NCI-H1417 (cell line): ENCODE results near the gene PILRB.
"Not testable (repeated sequence)": the region's sequence is repeated elsewhere in the genome, so short reads cannot be mapped to it uniquely, and the experiment has no call there.

Experiments used
- DNase-seq, 3 experiments: peaks; one replicate each; lab custom pipeline; 2025; lab: John Stamatoyannopoulos, UW

Gene PILRB

DNA sequence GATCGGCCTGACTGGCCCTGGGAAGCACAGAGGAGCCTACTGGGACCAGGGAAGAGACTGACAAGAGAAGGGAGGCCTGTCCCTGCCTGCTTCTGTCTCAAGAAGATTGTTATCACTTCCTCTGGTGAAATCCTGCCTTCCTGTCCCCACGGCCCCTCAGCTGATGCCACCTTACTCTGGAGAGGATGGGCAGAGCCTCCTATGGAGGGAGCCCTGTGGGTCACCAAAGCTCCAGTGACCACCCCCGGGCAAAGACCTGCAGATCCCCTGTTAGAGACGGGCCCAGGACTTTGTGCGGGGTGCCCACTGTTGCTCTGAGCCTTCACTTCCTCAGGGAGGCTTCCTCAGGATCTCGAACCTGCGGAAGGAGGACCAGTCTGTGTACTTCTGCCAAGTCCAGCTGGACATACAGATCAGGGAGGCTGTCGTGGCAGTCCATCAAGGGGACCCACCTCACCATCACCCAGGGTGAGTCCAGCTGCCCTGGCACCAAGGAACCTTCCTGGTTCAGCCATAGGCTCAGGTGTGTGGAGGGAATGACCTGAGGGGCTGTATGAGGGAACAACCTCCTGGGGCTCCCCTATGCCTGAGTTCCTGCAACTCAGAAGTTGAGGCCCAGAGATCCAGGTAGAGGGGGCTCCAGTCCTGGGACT is 1.4 kb upstream of the PILRB start:
- DNase-seq: no peak

DNA sequence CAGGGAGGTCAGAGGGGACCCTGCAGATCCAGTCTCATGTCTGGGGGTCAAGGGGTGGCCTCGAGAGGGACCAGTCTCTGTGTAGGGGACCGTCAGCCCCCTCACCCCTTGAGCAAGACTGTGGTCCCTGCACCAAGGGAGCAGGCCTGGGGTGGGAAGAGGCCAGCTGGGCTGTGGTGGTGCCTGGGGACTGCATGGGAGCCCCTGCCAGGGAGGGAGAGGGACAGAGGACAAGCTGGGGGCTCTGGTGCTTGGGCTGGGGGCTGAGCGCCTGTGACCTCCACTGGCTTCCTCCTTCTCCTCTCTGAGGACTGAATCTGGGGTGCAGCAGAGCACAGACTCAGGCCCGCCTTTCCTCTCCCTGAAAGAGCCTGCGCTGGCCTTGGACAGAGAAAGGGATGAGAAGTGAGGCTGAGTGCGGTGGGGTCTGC is 771 bp upstream of the PILRB start:
- DNase-seq: no peak

DNA sequence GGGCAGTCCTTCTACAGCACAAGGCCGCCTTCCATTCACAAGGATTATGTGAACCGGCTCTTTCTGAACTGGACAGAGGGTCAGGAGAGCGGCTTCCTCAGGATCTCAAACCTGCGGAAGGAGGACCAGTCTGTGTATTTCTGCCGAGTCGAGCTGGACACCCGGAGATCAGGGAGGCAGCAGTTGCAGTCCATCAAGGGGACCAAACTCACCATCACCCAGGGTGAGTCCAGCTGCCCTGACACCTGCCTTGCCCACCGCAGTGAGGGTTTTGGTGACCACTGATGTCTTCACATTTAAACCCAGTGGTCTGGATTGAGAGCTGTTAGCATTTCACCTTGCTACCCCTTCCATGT is 918 bp downstream of the PILRB start:
- no peak for DNase-seq

DNA sequence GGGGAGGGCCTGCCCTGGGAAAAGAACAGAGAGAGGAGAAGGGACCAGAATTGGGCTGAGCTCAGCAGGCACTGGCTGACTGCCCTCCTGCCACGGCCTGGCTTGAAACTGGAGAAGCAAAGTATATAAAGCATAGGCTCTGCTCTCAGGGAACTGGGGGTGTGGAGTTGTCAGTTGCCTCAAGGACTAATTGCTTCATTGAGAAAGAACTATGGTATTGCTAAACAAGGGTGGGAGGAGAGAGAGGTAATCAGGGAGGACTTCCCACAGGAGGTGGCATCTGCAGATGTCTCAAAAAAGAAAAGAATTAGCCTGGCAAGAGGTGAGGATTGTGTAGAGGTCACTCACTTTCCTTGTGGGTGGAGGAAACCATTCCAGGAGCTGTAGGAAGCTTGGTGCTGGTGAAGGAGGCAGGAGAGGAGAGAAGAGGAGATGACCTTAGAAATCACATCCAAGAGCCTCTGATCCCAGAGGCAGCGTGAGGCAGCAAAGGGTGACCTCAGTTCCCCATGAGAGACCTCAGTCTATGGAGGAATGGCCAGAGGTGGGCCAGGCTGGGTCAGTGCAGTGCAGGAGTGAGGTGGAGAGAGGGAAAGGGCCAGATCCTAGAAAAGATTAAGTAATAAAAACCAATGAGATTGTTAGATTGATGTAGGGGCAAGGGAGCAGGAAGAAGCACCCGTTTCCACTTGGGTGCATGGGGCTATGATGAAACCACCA is 2.4 kb downstream of the PILRB start:
- no peak for DNase-seq

DNA sequence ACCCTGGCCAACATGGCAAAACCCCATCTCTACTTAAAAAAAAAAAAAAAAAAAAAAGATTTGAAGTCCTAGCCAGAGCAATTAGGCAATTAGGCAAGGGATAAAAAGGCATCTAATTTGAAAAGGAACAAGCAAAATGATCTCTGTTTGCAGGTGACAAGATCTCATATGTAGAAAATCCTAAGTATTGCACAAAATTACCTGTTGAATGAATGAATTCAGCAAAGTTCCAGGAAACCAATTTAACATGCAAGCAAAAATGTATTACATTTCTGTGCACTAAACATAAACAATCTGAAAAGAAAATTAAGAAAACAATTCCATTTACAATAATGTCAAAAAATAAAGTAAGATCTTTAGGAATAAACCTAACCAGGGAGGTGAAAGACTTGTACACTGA is 5.2 kb downstream of the PILRB start:
- no peak for DNase-seq

DNA sequence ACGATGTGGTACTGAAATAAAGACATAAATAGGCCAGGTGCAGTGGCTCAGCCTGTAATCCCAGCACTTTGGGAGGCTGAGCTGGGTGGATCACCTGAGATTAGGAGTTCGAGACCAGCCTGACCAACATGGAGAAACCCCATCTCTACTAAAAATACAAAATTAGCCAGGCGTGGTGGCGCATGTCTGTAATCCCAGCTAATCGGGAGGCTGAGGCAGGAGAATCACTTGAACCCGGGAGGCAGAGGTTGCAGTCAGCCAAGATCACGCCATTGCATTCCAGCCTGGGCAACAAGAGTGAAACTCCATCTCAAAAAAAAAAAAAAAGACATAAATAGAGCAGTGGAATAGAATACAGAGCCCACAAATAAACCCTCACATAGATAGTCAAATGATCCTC is 5.9 kb downstream of the PILRB start:
- DNase-seq: not testable (repeated sequence)

DNA sequence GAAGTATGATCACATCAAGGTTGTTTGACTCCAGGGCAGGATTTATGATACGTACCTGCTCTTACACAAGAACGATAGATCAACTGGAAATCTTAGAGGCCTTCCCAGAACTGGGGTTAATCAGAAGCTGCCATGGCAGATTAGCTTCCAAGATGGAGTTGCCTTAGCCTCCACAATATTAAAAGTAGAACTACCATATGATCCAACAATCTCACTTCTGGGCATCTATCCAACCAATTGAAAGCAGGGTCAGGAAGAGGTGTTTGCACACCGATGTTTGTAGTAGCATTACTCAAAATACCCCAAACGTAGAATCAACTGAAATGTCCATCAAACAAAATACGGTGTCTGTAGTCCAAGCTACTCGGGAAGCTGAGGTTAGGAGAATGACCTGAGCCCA is 6.6 kb downstream of the PILRB start:
- no peak for DNase-seq

DNA sequence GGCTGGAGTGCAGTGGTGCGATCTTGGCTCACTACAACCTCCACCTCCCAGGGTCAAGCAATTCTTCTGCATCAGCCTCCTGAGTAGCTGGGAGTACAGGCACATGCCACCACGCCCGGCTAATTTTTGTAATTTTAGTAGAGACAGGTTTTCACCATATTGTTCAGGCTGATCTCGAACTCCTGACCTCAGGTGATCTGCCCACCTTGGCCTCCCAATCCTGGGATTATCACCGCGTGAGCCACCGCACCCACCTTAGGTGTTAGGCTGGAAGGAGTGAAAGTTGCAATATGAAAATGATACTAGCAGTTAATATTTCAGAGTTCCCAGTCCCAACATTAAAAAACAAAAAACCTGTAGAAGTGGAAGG is 8.1 kb downstream of the PILRB start:
- DNase-seq: not testable (repeated sequence)

DNA sequence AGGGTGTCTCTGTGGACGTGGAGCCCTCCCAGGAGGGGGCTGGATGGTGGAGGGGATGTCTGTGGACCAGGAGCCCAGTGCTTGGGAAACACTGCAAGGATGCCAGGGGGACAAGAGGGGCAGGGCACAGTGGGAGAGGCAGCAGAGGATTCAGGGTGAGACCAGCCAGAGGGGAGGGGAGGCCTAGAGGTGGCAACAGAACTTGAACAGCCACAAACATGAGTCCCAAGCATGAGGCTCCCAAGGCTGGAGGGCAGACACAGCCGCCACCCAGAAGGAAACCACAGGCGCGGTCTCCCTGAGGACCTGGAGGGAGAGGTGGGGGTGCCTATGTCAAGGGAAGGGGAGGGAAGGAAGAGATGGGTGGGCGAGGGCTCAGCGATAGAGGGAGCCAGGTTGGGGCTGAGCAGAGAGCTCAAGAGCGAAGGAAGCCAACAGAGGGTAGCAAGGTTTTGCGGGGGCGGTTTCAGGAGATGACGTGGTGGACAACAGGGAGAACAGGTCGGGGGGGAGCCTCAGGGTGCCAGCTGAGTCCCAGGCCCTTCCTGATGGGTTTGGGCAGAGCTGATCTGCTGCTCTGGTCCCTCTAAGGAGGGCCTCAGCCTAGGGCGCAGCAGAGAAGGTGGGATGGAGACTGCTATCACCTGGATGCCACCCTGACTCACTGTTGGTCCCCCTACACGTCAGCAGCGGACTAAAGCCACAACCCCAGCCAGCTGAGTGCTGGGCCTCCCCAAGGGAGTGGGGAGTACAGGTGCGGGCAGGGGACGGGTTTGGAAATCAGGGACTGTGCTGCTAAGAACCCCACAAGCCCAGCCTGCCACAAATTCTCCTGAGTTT is 8.7 kb downstream of the PILRB start:
- no peak for DNase-seq

DNA sequence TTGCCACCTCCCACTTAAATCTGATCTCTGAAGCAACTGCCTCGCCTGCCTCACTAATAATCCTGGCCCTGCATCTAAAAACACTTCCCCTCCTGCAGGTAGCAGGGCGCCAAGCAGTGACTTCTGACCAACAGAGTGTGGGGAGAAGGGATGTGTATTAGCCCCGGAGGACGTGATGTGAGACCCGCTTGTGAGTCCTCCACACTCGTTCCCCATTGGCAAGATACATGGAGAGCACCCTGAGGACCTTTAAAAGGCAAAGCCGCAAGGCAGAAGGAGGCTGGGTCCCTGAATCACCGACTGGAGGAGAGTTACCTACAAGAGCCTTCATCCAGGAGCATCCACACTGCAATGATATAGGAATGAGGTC is 9.3 kb downstream of the PILRB start:
- DNase-seq: no peak

DNA sequence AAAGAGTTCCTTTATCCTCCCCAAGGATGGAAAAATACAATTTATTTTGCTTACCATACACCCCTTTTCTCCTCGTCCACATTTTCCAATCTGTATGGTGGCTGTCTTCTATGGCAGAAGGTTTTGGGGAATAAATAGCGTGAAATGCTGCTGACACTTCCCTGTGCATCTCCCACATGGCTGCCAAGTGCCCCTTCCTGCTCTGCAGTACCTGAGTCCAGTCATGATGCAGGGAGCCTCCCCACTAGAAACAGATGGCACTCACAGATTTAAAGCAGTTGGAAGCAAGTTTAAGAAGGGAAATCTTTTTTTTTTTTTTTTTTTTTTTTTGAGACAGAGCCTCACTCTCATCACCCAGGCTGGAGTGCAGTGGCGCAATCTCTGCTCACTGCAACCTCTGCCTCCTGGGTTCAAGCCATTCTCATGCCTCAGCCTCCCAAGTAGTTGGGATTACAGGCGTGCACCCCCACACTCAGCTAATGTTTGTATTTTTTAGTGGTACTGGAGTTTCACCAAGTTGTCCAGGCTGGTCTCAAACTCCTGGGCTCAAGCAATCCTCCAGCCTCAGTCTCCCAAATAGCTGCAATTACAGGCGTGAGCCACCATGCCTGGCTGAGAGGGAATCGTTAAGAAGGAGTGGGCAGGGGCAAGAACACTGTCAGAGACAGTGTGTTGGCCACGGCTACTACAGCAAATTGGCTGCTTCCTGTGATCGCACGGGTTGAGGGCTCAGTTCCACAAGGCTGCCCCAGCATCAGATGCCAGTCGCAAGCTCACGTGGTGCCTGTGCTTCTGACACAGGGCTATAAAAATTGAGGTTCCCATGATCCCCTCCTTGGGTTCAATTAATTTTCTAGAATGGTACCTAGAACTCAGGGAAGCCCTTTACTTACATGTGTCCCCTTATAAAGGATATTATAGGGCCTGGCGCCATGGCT is 10.0 kb downstream of the PILRB start:
- DNase-seq: no peak

DNA sequence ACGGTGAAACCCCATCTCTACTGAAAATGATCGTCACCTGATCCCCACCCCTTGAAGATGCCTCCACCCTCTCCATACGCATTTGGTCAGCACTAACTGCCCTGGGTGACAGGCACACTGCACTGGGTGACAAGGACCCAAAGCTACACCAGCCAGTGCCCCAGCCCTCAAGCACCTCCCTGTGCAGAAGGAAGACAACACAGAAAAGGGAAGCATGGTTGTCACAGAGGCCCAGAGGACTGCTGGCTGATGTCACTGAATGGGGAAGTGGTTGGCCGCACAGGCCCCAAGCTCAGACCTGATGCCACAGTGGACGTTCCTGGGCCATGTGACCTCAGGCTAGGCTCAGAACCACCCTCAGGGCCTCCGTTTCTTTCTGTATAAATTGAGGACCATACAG is 11.2 kb downstream of the PILRB start:
- DNase-seq: no peak

DNA sequence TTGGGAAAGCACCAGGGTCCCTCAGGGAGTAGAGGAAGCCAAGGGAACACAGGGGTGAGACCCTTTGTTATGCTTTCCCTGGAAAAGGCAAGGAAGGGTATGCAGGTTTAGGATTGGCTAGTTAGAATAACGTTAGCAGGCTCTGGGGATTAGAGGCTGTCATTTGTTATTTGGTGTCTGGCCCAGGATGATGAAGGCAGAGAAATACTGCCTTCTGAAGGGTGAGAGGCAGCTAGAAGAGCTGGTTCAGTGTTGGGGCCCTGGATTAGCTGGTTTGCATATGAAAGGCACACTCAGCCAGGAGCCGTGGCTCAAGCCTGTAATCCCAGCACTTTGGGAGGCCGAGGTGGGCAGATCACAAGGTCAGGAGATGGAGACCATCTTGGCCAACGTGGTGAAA is 12.4 kb downstream of the PILRB start:
- no peak for DNase-seq

DNA sequence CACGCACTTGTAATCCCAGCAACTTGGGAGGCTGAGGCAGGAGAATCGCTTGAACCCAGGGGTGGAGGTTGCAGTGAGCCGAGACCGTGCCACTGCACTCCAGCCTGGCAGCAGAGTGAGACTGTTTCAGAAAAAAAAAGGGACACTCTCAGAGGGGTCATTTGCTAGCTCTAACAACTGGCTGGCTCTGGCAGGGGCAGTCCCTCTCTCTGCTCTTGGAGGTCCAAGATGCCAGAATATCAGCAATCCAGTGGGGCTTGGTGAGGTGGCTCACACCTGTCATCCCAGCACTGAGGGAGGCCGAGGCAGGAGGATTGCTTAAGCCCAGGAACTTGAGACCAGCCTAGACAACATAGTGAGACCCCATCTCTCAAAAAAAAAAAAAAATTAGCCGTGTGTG is 12.8 kb downstream of the PILRB start:
- DNase-seq: no peak

DNA sequence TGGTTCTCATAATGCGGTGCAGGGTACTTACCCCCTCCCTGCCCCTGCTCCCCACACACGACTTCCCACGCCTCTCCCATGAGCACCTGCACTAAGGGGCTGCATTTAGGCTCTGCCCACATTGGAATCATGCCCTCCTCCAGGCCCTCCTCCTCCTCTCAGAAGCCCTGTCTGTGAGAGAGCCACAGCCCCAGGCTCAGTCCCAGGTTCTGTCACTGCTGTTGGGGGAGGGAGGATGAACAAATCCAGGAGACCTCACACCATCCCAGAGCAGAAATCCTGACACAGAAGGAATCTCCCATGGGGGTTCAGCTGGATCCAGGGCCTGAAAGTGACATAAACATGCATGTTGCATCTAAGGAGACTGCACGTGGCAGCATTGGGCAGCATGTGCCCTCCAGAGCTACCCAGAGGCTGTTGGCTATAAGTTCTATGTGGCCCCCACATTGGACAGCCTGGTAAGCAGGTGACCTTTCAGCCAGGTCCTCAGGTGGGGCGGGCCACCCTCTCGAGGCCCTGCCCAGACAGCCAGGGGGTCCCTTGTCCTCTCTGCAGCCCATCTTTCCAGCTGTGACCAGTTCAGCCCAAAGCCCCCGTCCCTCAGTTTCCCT is 13.7 kb downstream of the PILRB start:
- no peak for DNase-seq

DNA sequence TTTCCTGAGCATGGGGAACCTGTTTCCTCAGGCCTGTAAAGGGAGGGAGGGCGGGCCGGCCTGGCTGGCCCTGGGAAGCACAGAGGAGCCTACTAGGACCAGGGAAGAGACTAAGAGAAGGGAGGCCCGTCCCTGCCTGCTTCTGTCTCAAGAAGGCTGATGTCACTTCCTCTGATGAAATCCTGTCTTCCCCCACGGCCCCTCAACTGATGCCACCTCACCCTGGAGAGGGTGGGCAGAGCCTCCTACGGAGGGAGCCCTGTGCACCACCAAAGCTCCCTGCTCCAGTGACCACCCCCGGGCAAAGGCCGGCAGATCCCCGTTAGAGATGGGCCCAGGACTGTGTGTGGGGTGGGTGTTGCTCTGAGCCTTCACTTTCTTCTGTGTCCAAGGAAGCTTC is 14.3 kb downstream of the PILRB start:
- no peak for DNase-seq

DNA sequence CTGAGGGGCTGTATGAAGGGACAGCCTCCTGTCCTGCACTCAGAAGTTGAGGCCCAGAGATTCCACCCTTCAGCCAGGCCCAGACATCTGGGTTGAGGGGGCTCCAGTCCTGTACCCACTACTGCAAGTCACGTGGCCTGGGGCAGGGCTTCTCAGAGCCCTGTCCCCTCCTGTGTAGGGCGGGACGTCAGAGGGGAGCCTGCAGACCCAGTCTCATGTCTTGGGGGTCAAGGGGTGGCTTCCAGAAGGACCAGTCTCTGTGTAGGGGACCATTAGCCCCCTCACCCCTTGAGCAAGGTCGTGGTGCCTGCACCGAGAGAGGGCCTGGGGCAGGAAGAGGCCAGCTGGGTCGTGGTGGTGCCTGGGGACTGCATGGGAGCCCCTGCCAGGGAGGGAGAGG is 14.8 kb downstream of the PILRB start:
- DNase-seq: no peak

DNA sequence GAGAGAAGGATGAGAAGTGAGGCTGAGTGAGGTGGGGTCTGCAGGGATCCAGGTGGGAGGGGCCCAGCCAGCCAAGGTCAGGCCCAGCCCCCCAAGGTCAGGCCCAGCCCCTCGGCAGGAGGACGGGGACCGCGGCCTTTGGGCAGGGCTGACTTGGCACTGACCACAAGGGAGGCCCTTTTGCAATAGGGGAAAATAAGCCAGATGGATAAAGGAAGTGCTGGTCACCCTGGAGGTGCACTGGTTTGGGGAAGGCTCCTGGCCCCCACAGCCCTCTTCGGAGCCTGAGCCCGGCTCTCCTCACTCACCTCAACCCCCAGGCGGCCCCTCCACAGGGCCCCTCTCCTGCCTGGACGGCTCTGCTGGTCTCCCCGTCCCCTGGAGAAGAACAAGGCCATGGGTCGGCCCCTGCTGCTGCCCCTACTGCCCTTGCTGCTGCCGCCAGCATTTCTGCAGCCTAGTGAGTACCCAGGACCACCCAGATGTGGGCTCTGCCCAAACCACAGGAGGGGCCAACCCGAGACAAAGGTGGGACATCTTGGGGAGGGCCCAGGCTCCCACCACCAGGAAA is 15.4 kb downstream of the PILRB start, which contains the start of gene PILRA:
Gene PILRA (plus strand): TSS at position 227 of the 571 bp plus-strand sequence. CDS start 170 bp downstream, at position 397.
- DNase-seq: no peak

DNA sequence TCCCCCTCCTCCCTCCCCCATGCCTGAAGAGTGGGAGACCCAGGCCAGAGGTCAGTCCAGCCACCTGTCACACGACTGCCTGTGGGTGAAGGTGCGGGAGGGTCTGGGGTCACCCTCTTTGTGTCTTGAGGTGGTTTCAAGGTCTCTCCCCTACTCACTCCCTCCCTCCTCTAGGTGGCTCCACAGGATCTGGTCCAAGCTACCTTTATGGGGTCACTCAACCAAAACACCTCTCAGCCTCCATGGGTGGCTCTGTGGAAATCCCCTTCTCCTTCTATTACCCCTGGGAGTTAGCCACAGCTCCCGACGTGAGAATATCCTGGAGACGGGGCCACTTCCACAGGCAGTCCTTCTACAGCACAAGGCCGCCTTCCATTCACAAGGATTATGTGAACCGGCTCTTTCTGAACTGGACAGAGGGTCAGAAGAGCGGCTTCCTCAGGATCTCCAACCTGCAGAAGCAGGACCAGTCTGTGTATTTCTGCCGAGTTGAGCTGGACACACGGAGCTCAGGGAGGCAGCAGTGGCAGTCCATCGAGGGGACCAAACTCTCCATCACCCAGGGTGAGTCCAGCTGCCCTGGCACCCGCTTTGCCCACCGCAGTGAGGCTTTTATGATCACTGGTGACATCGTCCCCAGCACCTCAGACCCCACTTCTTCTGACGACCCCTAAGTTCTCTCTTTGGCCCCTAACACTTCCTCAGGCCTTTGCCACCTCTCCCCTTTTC is 16.1 kb downstream of the PILRB start:
- not testable (repeated sequence) for DNase-seq

DNA sequence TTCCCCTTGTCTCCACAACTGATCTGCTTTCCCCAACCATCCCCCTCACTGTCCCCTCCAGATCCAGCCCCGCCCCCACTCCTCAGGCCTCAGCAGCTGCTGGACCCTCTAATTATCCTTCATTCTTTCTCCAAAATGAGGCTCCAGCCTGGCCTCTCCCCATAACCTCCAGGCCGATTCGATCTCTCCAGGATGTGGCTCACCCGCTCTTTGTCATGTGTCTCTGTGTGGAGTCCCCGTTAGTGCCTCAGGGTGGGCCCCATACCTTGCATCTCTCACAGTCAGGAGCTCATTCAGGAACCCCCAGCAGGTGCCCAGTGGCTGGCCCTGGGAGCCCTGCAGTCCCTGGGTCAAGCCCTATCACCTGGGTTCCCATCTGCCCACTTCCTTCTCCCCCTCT is 16.7 kb downstream of the PILRB start:
- DNase-seq: no peak
